ENCODE results near the gene P2RY2.

The P2RY2 gene

DNA sequence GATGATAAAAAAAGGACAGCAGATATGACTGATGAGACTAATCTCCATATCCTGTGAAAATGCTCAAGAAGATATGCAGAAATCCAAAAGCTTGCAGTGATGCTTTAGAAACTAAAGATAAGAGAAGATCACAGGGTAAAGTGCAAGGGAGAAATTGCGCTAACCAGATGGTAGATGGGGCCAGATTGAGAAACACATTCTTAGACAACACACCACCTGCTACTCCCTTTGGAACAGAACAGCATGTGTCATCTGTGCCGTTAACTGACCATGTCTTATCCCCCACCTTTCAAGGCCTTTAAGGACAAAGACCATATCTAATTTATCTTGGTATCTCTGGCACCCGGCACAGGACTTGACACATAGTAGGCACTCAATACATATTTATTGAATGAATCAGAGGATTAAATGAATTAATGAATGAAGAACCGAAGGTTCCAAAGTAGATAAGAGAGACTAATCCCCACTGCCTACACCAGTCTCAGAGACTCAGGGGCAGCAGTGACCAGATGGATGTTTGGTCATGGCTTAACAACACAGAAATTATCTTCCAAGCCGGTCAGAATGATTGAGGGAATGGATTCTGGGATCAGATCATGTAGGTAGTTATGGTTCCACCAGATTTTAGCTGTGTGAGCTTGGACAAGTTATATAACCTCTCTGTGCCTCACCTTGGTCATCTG, 12.3 kb upstream of the P2RY2 start:
- DNase-seq (ENCODE audit: low read depth): peak; percentile 94

DNA sequence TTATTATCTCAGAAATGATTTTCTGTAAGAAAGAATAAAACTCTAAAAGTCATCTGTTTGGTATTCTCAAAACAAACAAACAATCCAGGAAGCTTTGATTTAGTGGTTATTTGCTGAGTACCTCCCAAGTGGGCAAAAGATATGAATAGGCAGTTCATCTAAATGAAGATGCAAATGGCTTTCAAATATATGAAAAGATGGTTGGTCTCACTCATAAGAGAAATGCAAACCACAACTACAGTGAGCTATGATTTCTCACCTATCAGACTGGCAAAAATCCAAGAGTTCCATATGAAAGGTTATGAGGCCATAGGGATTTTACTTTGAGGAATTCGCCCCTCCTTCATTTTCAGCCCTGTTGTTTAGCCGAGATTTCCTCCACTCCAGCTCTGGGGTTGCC, 11.3 kb upstream of the P2RY2 start:
- DNase-seq (ENCODE audit: low read depth): peak; percentile 60

DNA sequence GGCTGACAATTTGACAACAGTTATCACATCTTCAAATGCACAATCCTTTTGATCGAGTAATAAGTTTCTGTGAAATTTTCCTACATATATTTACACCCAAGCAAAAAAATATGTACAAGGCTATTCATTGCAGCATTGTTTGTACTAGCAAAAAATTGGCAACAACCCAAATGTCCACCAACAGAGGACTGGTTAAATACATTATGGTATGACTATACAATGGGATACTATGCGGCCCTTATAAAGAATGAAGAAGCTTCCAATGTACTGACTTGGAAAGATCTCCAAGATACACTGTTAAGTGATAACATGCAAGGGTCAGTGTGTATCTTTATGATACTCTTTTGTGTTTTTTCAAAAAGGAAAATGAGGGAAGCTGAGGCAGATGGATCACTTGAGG, 8.2 kb upstream of the P2RY2 start:
- no peak for DNase-seq (ENCODE audit: low read depth)

DNA sequence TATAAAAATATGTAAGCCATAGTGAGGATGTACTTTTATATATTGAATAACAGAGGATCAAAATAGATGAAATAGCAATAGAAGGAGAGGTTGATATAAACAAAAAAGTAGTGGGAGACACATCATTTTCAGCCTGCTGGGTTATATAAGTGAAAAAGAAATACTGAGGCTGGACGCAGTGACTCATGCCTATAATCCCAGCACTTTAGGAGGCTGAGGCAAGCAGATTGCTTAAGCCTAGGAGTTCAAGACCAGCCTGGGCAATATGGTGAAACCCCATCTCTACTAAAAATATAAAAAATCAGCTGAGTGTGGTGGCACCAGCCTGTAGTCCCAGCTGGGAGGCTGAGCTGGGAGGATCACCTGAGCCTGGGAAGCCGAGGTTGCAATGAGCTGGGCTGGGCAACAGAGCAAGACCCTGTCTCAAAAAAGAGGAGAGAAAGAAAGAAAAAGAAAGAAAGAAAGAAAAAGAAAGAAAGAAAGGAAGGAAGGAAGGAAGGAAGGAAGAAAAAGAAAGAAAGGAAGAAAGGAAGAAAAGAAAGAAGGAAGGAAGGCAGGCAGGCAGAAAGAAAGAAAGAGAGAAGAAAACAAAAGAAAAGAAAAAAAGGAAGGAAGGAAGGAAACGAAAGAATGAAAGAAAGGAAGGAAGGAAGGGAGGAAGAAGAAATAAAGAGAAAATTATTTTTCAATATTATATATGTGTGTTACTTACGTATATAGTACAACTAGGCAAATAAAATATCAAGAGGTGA, 7.0 kb upstream of the P2RY2 start:
- peak; percentile 53 for DNase-seq (ENCODE audit: low read depth)

DNA sequence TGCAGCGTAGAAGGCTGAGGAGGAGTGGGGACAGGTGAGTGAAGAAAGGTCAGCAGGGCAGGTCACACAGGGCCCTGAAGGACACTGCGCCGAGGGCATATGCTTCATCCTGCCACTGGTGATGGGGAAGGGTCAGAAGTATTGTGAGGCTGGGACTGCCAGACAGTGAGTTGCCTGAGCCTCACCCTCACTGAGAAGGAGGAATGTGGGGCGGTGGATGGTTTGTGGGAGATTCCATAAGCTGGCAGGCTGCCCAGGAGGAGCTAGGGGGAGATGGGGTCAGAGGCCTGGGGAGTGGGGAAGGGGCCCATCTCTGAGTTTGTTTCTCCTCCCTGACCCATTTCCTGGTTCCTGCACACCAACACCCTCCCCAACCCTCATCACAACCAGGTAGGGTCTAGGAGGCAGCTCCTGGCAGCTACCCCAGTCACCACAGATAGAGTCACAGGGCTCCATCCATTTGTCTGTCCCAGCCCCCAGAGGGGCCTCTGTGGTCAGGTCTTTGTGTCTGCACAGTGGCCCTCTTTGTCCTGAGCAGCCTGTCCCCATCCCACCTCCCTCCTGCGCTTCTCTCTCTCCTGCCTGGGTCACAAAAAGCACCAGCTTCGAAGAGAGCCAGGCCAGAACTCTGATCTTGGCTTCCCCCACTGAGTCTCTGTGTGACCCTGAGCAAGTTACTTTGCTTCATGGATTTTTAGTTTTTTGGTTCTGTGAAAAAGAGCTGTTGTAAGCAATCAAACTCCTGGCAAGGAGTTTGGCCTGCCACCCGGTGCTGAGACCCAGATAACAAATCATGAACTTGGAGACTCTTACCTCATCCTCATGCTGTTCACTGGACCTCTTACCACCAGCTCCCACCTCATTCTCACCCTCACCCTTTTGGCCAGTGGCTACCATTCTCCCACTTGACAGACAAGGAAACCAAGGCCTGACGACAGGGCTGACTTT, 4.6 kb upstream of the P2RY2 start:
- DNase-seq (ENCODE audit: low read depth): peak; percentile 27

DNA sequence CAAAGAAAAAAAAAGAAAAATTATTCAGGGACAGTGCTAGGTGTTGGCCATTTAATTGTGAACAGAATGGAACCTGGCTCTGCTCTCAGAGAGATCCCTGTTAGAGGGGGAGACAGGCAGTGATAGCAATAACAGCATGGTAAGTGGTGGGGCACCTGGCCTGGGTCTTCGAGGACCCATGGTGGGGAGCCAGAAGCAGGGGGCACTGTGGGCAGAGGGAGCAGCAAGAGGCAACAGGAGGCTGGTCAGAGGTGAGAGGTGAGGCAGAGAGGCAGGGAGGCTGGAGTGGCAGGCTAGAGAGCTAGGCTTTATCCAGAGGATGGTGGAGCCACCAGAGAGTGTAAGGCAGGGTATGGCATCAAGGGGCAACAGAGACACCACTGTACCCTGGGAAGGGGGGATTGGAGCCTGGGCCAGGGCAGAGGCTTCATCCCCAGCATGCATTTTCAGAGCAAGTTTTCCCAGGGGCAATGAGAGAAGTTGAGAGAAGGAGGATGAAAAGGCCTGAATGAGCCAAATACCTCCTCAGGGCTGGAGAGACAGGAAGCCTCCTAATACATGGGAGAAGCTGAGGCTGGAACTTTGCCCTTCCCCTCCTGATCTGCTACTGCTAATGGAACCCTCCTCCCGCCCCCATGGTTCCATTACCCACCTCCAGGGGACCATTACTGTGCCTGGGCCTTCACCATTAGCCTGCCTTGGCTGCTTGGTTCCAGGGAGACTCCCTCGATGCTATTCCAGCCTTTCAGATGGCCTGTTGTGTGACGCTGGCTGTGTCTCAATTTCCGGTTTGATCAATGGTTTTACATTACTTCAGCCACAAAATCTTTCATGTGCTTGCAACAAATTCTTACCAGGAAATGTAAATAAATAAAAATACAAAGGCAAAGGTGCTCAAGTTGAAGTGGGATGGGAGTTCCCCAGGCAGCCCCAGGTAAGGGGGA, 2.6 kb upstream of the P2RY2 start:
- no peak for DNase-seq (ENCODE audit: low read depth)

DNA sequence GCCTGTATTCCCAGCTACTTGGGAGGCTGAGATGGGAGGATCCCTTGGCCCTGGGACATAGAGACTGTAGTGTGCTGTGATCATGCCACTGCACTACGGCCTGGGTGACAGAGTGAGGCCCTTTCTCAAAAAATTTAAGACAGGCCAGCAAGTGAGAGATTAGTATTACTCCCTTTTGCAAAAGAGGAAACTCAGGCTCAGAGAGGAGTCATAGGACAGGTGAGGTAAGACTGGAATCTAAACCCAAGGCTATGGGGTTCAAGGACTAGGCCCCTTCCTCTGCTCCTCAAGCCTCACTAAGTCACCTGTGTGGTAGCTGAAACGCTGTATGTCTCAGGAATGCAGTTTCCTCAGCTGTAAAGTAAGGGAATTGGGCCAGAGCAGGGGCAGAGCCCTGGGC, 1.6 kb upstream of the P2RY2 start:
- no peak for DNase-seq (ENCODE audit: low read depth)

DNA sequence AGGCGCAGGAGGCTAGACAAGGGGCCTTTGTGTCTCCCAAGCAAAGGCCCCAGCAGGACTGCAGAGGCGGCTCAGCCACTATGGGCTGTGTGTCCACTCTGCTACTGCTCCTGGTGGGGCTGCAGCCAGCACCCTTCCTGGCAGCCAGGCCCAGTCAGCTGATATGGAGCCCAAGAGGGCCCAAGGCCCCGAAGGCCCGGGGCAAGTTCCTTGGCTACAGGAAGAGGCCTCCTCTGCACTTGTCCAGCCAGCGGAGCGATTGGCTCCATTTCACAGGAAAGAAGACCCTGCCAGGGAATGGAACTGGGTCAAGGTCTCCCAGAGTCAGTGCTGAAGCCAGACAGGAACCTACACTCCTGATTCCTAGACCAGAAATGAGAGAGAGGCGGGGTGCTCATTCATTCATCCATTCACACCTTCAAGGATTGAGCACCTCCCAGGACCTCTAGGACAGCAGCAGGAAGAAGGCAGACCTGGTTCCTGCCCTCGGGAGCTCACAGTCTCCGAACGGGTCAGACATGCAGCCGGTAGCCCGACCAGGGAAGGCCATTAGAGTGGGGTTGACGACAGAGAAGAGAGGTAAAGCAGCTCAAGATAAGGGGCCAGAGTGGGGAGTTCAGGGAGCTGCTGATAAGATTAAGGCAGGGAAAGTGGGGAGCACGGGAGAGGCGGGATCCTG, 811 bp upstream of the P2RY2 start:
- no peak for DNase-seq (ENCODE audit: low read depth)

DNA sequence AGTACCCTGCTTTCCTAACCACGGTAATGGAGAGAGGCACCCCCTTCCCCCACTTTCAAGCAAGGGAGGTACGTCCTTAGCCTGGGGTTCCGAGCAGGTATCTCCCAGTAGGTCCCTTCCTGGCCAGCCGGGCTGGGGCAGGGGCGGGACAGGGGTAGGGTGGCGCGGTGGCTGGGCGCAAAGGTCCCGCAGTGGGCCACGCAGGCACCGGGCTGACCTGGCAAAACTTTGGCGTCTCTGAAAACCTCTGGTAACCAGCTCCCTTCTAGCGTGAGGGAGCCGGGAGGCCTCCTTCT, 323 bp upstream of the P2RY2 start:
- DNase-seq (ENCODE audit: low read depth): no peak

DNA sequence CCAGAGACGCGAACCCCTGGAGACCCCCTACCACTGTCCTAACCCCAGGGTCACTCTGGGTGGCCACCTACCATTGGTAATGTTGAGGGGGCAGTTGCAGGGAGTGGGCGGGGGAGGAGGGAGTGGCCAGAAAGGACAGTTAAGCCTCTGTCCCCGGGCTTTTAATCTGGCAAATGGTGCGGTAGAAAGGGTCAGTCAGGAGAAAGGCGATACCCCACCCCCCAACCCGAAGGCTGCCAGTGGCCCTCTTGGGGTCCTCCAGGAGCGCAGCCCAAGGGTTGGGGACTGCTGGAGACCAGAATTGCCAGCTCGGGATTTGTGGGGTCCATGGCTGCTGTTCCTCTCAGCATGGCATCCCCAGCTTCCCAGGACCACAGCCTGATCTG, 742 bp downstream of the P2RY2 start:
- DNase-seq (ENCODE audit: low read depth): no peak

DNA sequence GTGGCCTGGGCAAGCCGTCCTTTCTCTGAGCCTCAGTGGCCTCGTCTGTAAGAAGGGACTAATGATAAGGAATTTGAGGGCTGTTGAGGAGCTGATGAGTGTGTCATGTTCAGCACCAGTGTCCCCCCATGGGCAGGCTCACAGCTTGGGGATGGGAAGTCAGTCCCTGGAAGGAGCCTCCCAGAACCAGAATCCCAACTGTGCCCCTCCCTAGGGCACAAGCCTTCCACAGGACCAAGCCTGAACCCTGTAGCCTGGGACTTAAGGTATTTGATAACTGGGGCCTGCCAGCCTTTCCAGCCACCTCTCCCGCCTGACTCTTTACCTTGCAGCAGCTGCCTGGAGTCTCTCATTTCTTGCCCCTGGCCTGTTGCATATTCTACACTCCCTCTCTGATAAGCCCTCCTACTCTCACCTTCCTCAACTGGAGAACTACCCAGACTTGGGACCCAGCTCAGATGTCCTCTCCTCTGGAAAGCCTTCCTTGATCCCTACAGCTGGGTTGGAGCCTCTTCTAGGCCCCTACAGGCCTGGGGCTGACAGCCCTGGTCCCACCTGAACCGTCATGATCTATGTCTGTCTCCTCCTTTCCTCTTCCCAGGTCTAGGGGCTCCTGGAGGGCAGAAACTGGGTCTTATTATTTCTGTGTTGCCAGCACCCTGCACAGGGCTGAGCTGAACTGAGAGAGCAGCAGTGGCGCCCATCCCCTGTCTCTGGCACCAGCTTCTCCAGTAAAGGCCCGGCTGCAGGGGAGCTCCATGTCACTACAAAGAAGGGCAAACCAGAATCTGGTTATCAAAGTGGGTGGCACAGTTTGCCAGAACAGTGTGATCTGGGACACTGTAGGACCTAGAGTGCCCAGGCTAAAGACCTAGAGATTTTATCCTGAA, 1.6 kb downstream of the P2RY2 start:
- no peak for DNase-seq (ENCODE audit: low read depth)

DNA sequence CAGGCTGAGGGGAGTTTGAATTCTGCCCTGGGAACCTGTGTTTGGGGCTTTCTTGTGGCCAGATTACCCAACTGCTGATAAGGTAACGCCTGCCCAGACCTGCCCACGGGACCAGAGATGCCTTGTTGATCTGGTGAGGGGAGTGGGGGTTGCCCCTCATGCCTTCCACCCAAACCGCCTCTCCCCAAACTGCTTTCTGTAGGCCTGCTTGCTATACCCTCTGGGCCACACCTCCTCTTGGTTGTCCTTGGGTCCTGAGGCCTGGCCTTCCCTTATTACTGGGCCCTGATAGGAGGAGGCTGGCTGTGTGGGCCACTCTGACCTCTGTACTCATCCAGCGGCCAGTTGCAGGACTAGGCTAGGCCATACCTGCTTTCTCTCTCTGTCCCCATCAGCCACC, 3.4 kb downstream of the P2RY2 start:
- DNase-seq (ENCODE audit: low read depth): no peak

DNA sequence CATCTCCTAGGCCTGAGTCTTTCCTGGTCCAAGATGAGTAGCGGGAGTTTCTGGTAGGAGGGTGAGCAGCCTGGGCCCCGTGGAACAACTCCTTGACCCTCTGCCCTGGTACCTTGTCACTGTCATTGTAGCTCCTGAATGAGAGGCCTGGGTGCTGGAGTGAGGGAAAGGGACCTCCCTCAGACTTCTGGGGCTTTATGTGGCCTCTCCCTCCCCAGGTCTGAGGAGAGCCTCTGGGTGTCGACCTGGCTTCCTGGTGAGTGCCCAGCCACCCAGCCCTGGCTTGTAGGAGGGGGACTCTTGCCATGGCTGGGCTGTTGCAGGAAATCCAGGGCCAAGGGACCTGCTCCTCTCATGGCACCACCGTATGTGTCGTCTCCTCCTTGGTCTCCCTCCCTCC, 3.9 kb downstream of the P2RY2 start:
- DNase-seq (ENCODE audit: low read depth): no peak

DNA sequence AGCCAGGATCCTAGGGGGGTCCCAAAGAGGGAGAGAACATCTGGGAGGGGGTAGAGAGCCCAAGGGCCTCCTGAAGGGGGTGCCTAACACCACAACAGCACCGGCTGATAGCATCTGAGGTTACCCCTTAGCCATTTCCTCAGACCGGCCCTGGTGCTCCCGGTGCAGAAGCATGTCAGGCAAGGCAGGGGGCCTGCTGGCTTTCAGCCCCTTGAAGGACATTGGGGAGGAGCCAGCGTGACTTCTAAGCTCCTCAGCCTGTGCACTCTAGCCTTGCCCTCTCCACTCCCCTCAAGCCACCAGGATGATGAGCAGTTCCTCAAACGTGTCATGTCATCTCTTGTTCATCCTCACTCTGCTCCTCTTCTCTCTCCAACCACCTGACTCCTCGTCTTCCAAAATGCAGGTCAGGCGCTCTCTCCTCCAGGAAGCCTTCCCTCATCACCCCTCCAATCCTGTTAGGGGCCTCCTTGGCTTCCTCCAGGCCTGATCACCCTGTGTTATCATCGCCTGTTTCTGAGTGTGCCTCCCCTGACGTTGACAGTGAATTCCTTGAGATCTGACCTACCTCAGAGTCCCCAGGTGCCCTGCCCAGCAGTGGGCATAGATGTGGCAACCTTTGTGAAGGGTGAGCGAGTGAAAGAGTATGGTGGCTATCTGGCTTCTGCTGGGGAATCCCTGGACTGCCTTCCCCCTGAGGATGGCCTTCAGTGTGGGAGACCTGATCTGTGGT, 6.1 kb downstream of the P2RY2 start:
- no peak for DNase-seq (ENCODE audit: low read depth)

DNA sequence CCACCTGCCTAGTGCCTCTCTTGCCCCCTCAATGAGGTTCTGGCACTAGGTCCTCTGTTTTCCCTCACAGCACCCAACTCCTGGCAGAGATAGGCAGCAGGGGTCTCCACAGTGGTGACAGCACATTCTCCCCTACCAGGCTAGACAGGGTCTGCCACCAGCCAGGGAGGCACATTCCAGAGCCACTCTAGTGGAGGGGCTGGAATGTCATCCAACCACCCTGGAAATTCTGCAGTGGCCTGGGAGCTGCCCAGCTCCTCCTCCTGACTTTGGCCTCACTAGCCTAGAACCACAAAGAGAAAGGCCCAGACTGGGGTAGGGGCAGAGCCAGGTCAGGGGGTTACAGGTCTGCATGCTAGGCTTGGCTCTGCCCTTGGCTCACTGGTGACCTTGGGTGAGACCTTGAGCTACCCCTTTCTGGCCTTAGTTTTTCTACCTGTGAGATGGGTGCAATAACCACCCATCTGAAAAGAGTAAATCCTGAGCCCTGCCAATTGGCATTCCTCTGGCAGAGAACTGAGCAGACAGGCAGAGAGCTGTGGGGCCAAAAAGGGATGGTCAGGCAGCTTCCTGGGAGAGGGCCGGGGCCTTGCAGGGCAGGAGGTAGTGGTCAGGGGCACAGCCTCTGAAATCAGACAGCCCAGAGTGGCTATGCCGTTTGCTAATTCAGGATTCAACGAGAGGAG, 7.1 kb downstream of the P2RY2 start:
- no peak for DNase-seq (ENCODE audit: low read depth)

DNA sequence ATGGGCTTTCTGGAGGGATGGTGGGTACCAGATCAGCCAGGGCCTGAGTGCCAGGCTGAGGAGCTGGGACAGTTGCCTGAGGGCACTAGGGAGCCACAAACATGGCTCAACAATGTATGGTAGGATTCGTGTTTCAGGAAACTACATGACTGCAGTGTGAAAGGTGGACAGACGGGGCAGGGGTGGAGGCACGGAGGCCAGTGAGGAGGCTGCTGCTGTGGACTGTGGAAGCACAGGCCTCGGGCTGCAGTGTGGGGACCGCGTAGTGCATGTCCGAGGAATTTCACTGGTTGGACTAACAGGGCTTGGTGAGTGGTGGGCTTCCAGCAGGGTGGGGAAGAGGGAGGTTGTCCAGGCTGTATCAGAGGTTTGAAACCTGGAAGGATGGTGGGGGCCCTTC, 7.8 kb downstream of the P2RY2 start:
- no peak for DNase-seq (ENCODE audit: low read depth)

DNA sequence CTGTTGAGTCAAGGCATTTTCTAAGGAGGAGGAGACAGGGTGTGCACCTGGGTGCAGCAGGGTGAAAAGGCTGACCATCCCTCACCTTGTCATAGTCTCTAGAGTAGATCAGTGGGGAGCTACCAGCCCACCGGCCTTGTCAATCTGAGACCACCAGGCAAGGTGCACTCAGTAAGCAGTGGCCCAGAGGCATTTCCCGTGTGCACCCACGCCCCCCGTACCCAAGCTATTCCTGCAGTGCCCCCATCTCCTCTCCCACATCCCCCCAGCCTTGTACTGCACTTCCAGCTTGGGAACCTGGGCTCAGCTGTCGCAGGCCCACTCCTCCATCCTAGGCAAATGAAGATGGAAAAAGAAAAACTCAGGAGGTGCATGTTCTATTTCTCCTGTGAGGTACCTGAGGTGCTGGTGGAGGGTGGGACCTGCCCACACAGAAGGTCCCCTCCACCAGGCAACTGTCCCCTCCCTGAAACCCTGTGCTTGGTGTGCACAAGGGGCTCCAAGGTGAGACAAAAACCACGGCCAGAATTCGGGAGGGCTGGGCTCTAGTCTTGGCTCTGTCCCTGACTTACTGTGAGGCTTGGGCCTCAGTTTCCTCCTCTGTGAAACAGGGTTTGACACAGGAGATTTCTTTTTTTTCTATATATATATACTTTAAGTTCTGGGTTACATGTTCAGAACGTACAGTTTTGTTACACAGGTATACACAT, 8.4 kb downstream of the P2RY2 start:
- DNase-seq (ENCODE audit: low read depth): no peak

DNA sequence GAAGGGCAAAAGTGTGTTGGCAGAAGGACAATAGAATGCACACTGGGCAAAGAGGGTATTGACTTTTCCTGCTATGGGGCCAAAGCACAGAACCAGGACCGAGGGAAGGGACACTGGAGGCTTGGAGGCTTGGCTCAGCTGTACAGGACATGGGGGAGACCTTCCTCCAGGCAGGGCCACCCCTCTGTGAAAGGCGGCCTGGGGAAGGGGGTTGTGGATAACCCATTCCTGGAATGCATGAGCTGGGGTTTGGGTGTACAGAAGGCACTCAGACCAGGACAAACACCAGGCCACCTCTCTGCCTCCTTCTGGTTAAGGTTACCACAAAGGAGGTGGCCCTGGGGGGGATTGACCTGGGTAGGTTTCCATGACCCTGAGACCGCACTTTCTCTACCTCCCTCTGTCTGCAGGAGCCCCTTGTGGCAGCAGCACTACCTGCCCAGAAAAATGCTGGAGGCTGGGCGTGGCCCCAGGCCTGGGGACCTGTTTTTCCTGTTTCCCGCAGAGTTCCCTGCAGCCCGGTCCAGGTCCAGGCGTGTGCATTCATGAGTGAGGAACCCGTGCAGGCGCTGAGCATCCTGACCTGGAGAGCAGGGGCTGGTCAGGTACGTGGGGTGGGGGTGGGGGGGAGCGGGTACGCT, 9.6 kb downstream of the P2RY2 start:
- DNase-seq (ENCODE audit: low read depth): no peak
